NB4 (cell line): Measurements from ENCODE around the gene CPT1B.

Experiments used
- DNase-seq: peaks from one replicate; pipeline ENCODE4 v3.0.0; 2010; ENCODE audit warnings: low read depth
- H3K4me3 ChIP-seq: one replicate; pipeline ENCODE4 v1.5.1; 2011; ENCODE audit warnings: mild to moderate bottlenecking, low read depth, low read length, moderate library complexity
- MYC ChIP-seq: IDR thresholded peaks from 2 replicates; pipeline ENCODE4 v1.6.1; 2011; ENCODE audit warnings: low read depth, low read length
- POLR2A ChIP-seq: IDR thresholded peaks from 2 replicates; pipeline ENCODE4 v1.6.1; 2011; ENCODE audit warnings: mild to moderate bottlenecking; ENCODE audit not compliant: insufficient read length; ENCODE audit errors: extremely low read depth
- TF ChIP-seq, protein P1 (sequence below): IDR thresholded peaks from one replicate; pipeline ENCODE4 v1.5.1; 2012; ENCODE audit warnings: low read depth, low read length
- TF ChIP-seq, protein P2 (sequence below): IDR thresholded peaks from 2 replicates; pipeline ENCODE4 v1.6.1; 2011; ENCODE audit warnings: low read depth, low read length

CPT1B gene

DNA sequence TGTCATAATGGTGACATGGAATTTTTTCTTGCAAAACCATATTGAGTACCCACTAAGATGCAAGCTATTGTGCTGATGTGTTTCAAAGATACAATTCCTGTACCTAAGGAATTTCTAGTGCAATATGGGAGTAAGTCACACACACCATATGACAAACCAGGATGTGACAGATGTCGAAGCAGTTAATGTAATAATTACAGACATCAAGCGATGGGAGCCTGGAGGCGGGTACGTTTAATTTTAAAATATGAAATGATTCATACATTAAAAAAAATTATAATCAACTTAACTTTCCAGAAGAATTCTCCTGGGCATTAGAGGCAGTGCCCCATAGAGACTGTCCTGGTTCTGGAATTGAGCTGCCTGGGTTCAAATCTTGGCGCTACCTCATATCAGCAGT is 21.5 kb downstream of the CPT1B start:
- no peak overlapping the region for H3K4me3 ChIP-seq

DNA sequence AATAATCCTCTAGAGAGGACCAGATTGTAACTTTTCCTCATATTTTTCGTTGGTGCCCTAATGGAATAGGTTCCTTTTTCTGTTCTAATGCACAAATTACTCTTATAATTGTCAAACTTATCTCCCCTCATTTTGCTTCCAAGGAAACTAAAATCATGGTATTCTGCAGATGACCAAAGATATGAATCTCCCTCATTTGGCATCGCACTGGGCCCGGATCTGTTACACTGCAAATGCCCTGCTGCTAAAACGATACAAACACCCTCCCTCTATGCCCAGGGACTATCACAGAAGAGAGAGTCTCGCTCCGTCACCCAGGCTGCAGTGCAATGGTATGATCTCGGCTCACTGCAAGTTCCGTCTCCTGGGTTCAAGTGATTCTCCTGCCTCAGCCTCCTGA is 24.9 kb downstream of the CPT1B start:
- H3K4me3 ChIP-seq, result no peak overlapping the region
- DNase-seq, result no peak
- TF ChIP-seq, protein P1, sequence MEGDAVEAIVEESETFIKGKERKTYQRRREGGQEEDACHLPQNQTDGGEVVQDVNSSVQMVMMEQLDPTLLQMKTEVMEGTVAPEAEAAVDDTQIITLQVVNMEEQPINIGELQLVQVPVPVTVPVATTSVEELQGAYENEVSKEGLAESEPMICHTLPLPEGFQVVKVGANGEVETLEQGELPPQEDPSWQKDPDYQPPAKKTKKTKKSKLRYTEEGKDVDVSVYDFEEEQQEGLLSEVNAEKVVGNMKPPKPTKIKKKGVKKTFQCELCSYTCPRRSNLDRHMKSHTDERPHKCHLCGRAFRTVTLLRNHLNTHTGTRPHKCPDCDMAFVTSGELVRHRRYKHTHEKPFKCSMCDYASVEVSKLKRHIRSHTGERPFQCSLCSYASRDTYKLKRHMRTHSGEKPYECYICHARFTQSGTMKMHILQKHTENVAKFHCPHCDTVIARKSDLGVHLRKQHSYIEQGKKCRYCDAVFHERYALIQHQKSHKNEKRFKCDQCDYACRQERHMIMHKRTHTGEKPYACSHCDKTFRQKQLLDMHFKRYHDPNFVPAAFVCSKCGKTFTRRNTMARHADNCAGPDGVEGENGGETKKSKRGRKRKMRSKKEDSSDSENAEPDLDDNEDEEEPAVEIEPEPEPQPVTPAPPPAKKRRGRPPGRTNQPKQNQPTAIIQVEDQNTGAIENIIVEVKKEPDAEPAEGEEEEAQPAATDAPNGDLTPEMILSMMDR, result no peak
- no peak for TF ChIP-seq POLR2A
- TF ChIP-seq MYC, result no peak
- TF ChIP-seq, protein P2, sequence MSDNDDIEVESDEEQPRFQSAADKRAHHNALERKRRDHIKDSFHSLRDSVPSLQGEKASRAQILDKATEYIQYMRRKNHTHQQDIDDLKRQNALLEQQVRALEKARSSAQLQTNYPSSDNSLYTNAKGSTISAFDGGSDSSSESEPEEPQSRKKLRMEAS, result no peak

More for the DNA sequence above, 21.5 kb downstream of the CPT1B start:
- TF ChIP-seq, protein P2, result no peak
- TF ChIP-seq MYC (no peak), POLR2A (no peak)
- TF ChIP-seq, protein P1, result no peak
- no peak for DNase-seq

GRCh38 chr22:50551160-50551752 is 27.0 kb downstream of the CPT1B start:
- H3K4me3 ChIP-seq, result no peak overlapping the region
- no peak for DNase-seq
- TF ChIP-seq, protein P1, result no peak

GRCh38 chr22:50550395-50550794 is 27.8 kb downstream of the CPT1B start:
- TF ChIP-seq, protein P1, result no peak
- TF ChIP-seq POLR2A (no peak), MYC (no peak)
- TF ChIP-seq, protein P2, result no peak
- no peak for DNase-seq
- no peak overlapping the region for H3K4me3 ChIP-seq

DNA sequence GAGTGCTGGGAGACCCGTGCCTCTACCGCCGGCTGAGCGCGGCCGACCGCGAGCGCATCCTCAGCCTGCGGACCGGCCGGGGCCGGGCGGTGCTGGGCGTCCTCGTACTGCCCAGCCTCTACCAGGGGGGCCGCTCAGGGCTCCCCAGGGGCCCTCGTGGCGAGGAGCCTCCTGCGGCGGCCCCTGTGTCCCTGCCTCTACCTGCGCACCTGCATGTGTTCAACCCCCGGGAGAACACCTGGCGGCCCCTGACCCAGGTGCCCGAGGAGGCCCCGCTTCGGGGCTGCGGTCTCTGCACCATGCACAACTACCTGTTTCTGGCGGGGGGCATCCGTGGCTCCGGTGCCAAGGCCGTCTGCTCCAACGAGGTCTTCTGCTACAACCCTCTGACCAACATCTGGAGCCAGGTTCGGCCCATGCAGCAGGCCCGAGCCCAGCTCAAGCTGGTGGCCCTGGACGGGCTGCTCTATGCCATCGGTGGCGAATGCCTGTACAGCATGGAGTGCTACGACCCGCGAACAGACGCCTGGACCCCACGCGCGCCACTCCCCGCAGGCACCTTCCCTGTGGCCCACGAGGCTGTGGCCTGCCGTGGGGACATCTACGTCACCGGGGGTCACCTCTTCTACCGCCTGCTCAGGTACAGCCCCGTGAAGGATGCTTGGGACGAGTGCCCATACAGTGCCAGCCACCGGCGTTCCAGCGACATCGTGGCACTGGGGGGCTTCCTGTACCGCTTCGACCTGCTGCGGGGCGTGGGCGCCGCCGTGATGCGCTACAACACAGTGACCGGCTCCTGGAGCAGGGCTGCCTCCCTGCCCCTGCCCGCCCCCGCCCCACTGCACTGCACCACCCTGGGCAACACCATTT is 29.1 kb downstream of the CPT1B start:
- no peak for DNase-seq
- H3K4me3 ChIP-seq, result peak overlapping the region; percentile 34
- TF ChIP-seq, protein P2, result no peak
- TF ChIP-seq POLR2A, result no peak
- TF ChIP-seq MYC, result no peak
- TF ChIP-seq, protein P1, result no peak
